Measurements from ENCODE around the gene SAG.

Gene SAG

DNA sequence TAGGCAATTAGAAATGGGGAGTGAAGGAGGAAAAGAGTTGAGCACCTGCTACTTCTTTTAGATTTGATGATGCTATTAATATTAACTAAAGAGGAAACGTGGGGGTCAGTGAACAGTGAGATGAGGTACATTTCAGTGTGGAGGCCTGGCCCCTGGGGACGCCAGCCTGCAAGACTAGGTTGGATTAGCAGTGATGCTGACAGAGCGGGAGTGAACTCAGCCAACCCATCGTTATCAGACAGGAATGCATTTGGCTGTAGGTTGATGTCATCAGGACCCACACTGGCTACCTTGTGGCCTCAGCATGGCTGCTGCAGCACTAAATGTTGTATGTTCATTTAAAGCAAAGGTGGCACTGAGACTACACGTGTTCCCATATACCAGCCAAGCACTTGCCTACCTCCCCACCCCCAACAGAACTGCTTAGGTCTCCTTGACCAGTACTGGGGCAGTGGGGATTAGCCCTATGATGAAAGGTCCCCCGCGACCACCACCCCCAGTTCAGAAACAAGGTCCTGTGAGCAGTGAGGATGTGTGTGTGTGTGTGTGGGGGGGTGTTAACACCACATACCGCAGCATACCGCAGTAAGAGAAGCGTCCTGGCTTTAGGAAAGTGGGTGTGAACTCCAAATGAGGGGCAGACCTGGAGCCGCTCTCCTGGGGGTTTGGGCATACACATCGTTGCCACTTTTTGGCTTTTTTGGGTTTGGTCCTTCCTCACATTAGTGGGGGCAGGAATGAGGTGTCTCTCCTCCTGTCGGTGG lies 72.7 kb downstream of the SAG start:
- no peak for DNase-seq (ENCODE audit: low read depth)

DNA sequence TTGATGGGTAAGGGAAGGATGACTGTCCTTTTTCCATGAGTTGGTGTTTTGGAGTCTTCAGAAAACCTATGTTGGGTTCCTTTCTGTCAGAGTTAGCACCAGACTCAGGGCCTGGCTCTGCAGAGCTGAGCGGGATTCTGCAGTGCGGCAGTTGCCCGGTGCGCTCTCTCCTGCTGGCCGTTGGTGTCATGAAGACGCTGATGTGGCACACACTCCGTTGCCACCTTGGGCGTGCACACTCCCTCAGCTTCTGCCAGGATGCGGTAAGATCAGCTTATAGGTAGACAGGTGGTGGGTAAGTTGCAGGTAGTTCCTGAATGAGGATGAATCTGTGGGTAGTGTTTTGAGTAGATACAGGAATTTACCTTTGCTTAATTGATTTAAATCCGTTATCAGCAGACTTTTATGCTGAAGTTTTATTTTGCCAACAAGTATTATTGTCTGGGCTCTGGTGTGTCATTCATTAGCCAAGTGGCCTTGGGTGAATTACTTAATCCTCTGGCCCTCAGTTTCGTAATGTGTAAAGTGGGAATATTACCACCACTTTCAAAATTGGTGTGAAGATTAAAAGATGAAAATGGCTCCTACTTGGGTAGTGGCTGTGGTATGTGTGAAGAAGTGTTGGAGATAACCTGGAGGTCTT lies 73.5 kb downstream of the SAG start:
- no peak for DNase-seq (ENCODE audit: low read depth)

DNA sequence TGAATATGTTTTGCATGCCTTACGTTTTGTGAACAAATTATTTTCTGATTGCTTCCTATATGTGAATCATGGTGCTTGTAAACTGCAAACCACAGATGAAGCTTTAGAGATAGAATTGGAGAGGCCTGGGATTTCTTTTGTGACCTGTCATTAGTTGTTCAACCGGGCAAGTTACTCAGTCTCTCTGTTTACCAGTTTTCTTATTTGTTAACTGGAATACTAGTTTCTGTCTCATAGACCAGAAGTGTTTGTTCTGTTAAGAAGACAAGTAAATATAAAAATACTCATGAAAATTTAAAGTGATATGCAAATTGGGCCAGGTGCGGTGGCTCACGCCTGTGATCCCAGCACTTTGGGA lies 74.0 kb downstream of the SAG start:
- DNase-seq (ENCODE audit: low read depth): no peak

DNA sequence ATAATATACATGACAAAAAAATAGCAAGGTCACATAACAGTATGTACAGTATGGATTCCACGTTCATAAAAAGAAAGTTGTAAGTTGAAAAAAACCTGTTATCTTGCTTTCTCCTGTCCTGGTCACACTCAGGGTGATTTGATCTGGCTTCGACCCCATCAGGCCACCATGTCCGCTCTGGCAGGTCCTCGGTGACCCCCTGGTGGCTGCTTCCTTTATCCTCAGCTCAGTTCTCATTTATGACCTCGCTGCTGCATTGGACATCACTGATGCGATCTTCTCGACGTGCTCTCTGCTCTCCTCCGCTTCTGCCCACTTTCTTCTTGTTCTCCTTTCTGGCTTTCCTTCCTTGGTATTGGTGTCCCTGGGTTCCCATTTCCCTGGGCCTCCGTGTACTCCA lies 76.4 kb downstream of the SAG start:
- no peak for DNase-seq (ENCODE audit: low read depth)

DNA sequence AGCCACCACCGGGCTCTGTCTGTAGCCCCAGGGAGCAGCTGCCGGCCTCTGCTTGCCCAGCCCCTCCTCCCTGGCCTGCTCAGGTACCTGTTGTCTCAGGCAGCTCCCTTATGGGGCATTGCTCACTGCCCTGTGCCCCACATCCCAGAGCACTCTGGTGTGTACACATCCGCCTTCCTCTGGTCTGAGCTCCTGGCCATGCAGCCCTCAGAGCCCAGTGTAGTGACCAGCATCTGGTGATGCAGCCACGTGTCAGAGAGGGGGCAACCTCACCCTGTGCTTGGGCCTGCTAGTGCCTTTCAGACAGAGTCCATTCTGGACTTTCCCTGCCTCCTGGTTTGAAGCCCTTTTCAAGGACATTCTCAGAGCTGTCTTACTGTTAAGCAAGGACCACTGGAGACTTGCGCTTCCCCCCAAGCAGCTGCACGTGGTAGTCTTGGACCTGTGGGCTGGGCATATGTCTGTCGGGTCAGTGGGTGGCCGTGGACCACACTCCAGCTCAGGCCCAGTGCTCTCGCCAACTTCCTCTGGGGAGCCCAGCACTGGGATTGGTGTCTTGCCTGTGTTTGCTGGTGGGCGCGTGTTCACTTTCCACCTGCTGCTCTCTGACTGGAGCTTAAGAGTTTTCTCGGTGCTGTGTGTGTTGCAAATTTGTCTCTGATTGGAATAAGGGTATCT lies 77.3 kb downstream of the SAG start:
- DNase-seq (ENCODE audit: low read depth): no peak

GRCh38 chr2:233385489-233386044 lies 78.0 kb downstream of the SAG start:
- no peak for DNase-seq (ENCODE audit: low read depth)

GRCh38 chr2:233386382-233387041 lies 78.9 kb downstream of the SAG start:
- DNase-seq (ENCODE audit: low read depth): no peak

DNA sequence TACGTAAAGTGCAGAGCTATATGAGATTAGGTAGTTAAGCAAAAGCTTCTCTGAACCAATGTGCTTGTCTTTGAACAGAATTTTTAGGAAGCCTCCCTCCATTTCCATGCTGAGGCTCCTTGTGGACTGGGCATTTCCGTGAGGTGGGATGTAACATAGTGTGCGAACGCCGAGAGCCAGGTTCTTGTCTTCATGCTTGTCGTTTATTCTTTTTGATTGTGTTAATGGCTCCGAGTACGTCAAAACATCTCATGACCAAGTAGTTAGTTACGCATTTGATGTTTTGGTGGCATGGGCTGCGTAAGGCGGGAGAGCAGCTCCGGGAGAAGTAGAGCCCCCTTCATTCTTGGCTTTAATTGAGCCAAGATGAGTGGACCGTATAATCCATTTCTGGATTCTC lies 79.6 kb downstream of the SAG start:
- DNase-seq (ENCODE audit: low read depth): no peak

DNA sequence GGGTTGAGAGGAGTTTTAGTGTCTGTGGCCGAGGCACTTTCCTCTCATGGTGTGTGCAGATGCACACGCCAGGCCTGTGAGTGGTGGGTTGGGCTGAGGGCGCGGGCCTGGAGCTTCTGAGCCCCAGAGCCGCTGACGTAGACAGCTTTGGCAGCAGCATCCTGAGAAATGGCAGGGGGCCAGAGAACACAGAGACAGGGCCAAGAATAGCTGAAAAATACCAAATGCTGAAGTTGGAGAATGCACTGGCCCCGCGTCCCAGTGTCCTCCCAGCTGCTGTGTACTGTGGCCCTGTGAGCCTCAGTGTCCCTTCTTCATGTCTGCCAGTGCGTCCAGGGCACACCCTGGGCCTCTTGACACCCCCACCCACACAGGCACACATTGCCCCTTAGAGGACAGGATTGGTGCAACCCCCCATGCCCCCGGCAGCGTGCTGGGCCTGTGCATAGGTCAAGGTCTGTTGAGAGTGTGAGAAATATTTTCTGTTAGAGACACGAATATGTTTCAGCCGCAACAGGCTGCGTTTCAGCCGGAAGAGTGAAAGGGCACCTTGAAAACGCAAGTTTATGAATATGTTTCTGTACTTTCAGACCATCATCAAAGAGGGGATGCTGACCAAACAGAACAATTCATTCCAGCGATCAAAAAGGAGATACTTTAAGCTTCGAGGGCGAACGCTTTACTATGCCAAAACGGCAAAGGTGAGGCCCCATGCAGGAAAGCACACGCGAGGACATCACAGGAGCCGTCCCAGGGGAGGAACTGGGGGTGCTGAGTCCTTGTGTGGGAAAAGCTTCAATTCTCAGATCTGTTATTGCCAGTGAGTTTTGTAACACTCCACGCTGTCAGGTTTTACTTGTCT lies 80.3 kb downstream of the SAG start:
- DNase-seq (ENCODE audit: low read depth): peak; percentile 74

DNA sequence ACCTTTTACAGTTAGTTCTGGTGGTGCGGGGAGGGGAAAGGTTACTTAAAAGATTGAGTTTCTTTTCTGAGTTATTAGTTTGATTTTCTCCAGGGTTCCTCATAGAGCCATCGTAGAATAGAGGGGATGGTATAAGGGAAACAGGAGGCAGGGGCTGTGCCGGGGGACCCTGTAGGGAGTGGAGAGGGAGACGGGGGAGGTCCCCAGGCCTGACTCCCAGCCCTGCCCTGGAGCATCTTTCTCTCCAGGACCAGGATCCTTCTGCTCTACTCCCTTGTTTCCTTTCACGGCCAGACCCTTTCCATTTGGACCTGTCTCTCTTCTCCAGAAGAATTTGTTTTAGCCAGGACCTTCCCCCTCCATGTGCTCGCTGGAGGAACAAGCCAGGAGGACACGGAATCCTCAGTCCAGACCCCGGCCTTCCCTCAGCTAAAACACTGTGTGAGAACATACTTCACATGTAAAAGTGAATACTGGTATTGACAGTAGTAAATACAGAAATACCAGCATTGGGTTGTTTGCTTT lies 82.0 kb downstream of the SAG start:
- no peak for DNase-seq (ENCODE audit: low read depth)

- no peak for DNase-seq (ENCODE audit: low read depth)
These were observed 88.1 kb downstream of the SAG start for GRCh38 chr2:233395687-233396086.
